Lower leg skin (tissue), 4 donors: ENCODE results near the gene ABCA3. TPM values are rescaled to one million over a fixed set of nuclear protein-coding genes. Genes with fewer than 3 reads are reported as not detected.

ENCODE experiments used
- DNase-seq, 2 donors: peaks; one replicate each; pipeline ENCODE4 v3.0.0-alpha.2; 2019; ENCODE audit warnings: low spot score in 2 of 2
- H3K4me3 ChIP-seq: fragments of 200-600 bp; sonication (generic); 2 replicates; pipeline ENCODE4 v1.5.1; 2017; ENCODE audit warnings: mild to moderate bottlenecking, low read depth; ENCODE audit not compliant: poor library complexity, severe bottlenecking
- POLR2A ChIP-seq, 2 donors: fragments of 450-650 bp; IDR thresholded peaks; one replicate each; pipeline ENCODE4 v1.6.1; 2016 to 2017; ENCODE audit warnings: antibody characterized with exemption in 2 of 2, mild to moderate bottlenecking in 1 of 2, moderate library complexity in 1 of 2
- WGBS, 2 donors: methylation state at CpG; one replicate each; pipeline ENCODE4 v1.1.5; 2018; 5-methylcytosine and 5-hydroxymethylcytosine counted together
- intact Hi-C: fragments of 100-400 bp; cut with DNase I; formaldehyde crosslinking; loops from one replicate; pipeline ENCODE4 v1.15.0; 2023; ENCODE audit warnings: low total_unique reads
- total RNA-seq, 4 donors: library from RNA; depleted of rRNA; stranded (reverse); fragments of >200 nt; gene quantifications; one replicate each; pipeline ENCODE4 v1.1.0, GENCODE V29; 2016
- TF ChIP-seq, protein P1 (sequence below), 3 donors: fragments of 450-650 bp; IDR thresholded peaks; one replicate each; pipeline ENCODE4 v1.5.1; 2016; ENCODE audit warnings: antibody characterized with exemption in 3 of 3, mild to moderate bottlenecking in 3 of 3, moderate library complexity in 2 of 3

The ABCA3 gene
- total RNA-seq, 4 donors from 2014 or later = 5.4 to 10.3 (median 9.5) TPM

DNA sequence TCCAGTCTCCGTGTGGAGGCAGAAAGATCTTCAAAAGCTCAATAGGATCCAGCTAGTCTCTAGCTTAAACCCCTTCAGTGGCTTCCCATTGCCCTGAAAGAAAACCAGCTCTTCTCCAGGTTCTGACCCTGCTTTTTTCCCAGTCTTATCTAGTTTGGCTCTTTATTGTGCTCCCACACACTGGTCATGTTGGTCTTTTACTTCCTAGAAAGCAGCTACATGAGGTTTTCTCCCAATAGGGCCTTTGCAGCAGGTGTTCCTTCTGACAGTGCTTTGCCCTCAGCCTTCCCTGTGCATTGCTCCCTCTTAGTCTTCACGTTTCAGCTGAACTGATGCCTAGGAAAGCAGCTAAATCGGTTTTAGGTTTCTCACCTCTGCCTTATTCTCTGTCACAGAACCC lies 21.7 kb upstream of the ABCA3 start:
- H3K4me3 ChIP-seq = no peak overlapping the region
- WGBS, 2 donors = 78 to 81% methylated on average over 3 of the region's 3 CpGs
- no peak for TF ChIP-seq POLR2A (IDR thresholded peaks at IDR 0.05)
- TF ChIP-seq, protein P1, sequence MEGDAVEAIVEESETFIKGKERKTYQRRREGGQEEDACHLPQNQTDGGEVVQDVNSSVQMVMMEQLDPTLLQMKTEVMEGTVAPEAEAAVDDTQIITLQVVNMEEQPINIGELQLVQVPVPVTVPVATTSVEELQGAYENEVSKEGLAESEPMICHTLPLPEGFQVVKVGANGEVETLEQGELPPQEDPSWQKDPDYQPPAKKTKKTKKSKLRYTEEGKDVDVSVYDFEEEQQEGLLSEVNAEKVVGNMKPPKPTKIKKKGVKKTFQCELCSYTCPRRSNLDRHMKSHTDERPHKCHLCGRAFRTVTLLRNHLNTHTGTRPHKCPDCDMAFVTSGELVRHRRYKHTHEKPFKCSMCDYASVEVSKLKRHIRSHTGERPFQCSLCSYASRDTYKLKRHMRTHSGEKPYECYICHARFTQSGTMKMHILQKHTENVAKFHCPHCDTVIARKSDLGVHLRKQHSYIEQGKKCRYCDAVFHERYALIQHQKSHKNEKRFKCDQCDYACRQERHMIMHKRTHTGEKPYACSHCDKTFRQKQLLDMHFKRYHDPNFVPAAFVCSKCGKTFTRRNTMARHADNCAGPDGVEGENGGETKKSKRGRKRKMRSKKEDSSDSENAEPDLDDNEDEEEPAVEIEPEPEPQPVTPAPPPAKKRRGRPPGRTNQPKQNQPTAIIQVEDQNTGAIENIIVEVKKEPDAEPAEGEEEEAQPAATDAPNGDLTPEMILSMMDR (IDR thresholded peaks at IDR 0.05) = no peak
- DNase-seq = no peak
- intact Hi-C loops = no loop called here

DNA sequence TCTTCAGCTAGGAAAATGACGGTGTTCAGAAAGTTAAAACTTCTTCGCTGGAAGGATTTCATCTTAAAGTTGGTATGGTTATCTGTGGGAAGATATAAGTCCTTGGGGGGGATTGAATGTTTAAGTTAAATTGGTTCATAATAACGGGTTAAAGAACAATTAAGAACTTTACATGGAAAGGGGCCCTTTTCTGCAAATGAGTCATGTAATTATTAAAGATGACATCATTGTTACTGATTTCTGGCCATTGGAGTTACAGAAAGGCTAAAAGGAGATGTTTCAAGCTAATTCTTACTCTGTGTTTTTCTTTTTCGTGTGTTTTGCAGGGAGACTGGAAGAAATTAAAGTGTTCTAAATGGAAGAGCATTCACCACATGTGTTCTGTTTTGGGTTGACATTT lies 20.6 kb upstream of the ABCA3 start:
- no peak overlapping the region for H3K4me3 ChIP-seq
- intact Hi-C loops = no loop called here
- WGBS, 2 donors = 71 to 72% methylated on average over 4 of the region's 4 CpGs
- no peak for TF ChIP-seq POLR2A (IDR thresholded peaks at IDR 0.05)
- TF ChIP-seq, protein P1 (IDR thresholded peaks at IDR 0.05) = no peak
- DNase-seq = no peak

DNA sequence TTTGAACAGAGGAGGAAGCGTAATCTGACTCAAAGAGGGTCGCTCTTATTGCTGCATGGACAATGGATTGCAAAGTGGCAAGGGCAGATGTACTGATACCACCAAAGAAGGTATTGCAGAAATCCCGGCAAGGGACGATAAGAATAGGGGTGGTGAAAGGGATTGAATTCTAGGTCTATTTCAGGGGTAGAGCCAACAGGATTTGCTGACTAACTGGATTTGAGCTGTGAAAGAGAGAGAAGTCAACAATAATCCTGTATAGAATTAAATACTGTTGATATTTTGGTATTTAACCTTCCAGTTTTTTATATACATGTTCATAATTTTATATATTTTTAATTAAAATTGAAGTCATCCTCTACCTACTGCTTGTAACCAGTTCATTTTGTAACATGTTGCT lies 19.4 kb upstream of the ABCA3 start:
- intact Hi-C loops = no loop called here
- no peak for DNase-seq
- TF ChIP-seq, protein P1 (IDR thresholded peaks at IDR 0.05) = no peak
- TF ChIP-seq POLR2A (IDR thresholded peaks at IDR 0.05) = no peak
- H3K4me3 ChIP-seq = no peak overlapping the region
- 90 to 92% methylated on average over 4 of the region's 4 CpGs for WGBS, 2 donors

DNA sequence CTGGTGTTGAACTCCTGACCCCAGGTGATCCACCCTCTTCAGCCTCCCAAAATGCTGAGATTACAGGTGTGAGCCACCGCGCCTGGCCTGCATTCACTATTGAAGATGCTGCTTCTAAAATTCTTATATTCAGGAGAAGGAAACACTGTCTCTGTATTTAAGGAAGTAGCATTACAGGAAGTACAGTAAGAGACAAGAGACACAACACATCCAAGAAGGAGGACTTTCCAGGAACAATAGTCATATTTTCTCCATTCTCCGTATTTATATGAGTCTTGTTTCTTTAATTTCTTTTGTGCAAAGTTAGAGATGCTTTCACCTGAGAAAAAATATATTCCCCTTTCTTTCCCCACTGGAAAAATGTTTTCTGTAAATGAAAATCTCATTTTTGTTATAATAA lies 18.3 kb upstream of the ABCA3 start:
- TF ChIP-seq, protein P1 (IDR thresholded peaks at IDR 0.05) = no peak
- TF ChIP-seq POLR2A (IDR thresholded peaks at IDR 0.05) = no peak
- intact Hi-C loops = no loop called here
- DNase-seq = no peak
- no peak overlapping the region for H3K4me3 ChIP-seq
- 94 to 97% methylated on average over 3 of the region's 3 CpGs for WGBS, 2 donors

DNA sequence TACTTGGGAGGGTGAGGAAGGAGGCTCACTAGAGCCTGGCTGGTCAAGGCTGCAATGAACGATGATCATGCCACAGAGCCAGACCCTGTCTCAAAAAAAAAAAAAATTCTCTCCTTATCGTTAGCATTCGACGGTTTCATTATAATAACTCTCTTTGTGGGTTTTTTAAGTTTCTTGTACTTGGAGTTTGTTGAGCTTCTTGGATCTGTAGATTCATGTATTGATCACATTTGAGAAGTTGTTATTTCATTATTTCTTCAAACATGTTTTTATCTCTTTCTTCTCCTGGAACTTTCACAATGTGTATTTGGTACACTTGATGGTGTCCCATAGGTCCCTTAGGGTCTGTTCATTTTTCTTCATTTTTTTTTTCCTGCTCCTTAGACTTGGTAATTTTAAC lies 16.8 kb upstream of the ABCA3 start:
- intact Hi-C loops = no loop called here
- no peak overlapping the region for H3K4me3 ChIP-seq
- DNase-seq = no peak
- TF ChIP-seq, protein P1 (IDR thresholded peaks at IDR 0.05) = no peak
- no peak for TF ChIP-seq POLR2A (IDR thresholded peaks at IDR 0.05)
- 93 to 97% methylated on average over 4 of the region's 4 CpGs for WGBS, 2 donors

DNA sequence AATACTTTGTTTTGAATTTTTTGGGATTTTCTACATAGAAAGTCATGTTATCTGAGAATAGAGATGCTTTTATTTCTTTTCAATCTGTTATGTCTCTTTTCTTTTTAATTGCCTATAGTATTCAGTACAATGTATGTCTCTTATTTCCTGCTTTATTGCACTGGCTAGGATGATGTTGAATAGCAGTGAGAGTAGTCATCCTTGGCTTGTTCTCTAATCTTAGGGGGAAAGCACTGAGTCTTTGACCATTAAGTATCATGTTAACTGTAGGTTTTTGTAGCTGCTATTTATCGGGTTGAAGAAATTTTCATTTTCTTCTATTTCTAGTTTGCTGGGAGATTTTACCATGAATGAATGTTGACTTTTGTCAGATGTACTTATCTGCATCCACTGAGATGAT lies 10.0 kb upstream of the ABCA3 start:
- 95 to 98% methylated on average over 1 of the region's 1 CpG for WGBS, 2 donors
- H3K4me3 ChIP-seq = no peak overlapping the region
- DNase-seq = no peak
- no peak for TF ChIP-seq POLR2A (IDR thresholded peaks at IDR 0.05)
- TF ChIP-seq, protein P1 (IDR thresholded peaks at IDR 0.05) = no peak
- intact Hi-C loops = loop anchor here (5.0 kb wide), 1 partner anchor 67 kb away; no protein-coding TSS in a partner anchor
